Parathyroid adenoma (tissue), 2 donors: Measurements from ENCODE around the gene RHOG.

Experiments
- H2AFZ ChIP-seq: fragments of 300-600 bp; sonication (generic); one replicate; pipeline ENCODE4 v1.7.0; 2017; ENCODE audit warnings: antibody characterized with exemption, mild to moderate bottlenecking
- H3K27ac ChIP-seq: fragments of 300-600 bp; sonication (generic); one replicate; pipeline ENCODE4 v1.7.0; 2017
- H3K27me3 ChIP-seq: fragments of 300-600 bp; sonication (generic); one replicate; pipeline ENCODE4 v1.7.0; 2017; ENCODE audit warnings: low read length; ENCODE audit not compliant: control insufficient read depth, insufficient read depth
- H3K36me3 ChIP-seq: fragments of 300-600 bp; sonication (generic); one replicate; pipeline ENCODE4 v1.7.0; 2017; ENCODE audit warnings: low read length; ENCODE audit not compliant: control insufficient read depth, insufficient read depth
- H3K4me1 ChIP-seq: fragments of 300-600 bp; sonication (generic); one replicate; pipeline ENCODE4 v1.7.0; 2017; ENCODE audit warnings: control low read depth
- H3K4me2 ChIP-seq: fragments of 300-600 bp; sonication (generic); one replicate; pipeline ENCODE4 v1.7.0; 2017; ENCODE audit warnings: low read length
- H3K4me3 ChIP-seq: fragments of 300-600 bp; sonication (generic); one replicate; pipeline ENCODE4 v1.7.0; 2017; ENCODE audit warnings: low read depth, low read length
- H3K79me2 ChIP-seq: fragments of 300-600 bp; sonication (generic); one replicate; pipeline ENCODE4 v1.7.0; 2017; ENCODE audit warnings: control low read depth
- H3K9ac ChIP-seq: fragments of 300-600 bp; sonication (generic); one replicate; pipeline ENCODE4 v1.7.0; 2017; ENCODE audit warnings: mild to moderate bottlenecking
- H3K9me3 ChIP-seq: fragments of 300-600 bp; sonication (generic); one replicate; pipeline ENCODE4 v1.7.0; 2017; ENCODE audit warnings: low read length; ENCODE audit not compliant: control insufficient read depth
- CTCF ChIP-seq: fragments of 300-600 bp; sonication (generic); IDR thresholded peaks from one replicate; pipeline ENCODE4 v1.7.0; 2017; ENCODE audit warnings: antibody characterized with exemption, mild to moderate bottlenecking
- donor health status: primary hyperparathyroidism.

Gene RHOG

GRCh38 chr11:3786781-3787428 is 53.9 kb downstream of the RHOG start:
- H2AFZ ChIP-seq: no peak overlapping the region
- no peak for TF ChIP-seq CTCF
- H3K9me3 ChIP-seq: no peaks in the 10 kb centered on the region
- H3K36me3 ChIP-seq: no peaks in the 10 kb centered on the region
- no peak overlapping the region for H3K9ac ChIP-seq
- no peak overlapping the region for H3K4me2 ChIP-seq
- H3K4me1 ChIP-seq: peaks cover 3% of the 10 kb centered on the region
- H3K27ac ChIP-seq: no peak overlapping the region
- no peak overlapping the region for H3K4me3 ChIP-seq
- peaks cover 19% of the 10 kb centered on the region for H3K79me2 ChIP-seq
- no peaks in the 10 kb centered on the region for H3K27me3 ChIP-seq

GRCh38 chr11:3783611-3784010 is 57.1 kb downstream of the RHOG start:
- H3K4me3 ChIP-seq: no peak overlapping the region
- no peaks in the 10 kb centered on the region for H3K9me3 ChIP-seq
- no peaks in the 10 kb centered on the region for H3K27me3 ChIP-seq
- TF ChIP-seq CTCF: no peak
- no peak overlapping the region for H3K4me2 ChIP-seq
- peaks cover 10% of the 10 kb centered on the region for H3K79me2 ChIP-seq
- H3K27ac ChIP-seq: no peak overlapping the region
- H2AFZ ChIP-seq: no peak overlapping the region
- no peak overlapping the region for H3K9ac ChIP-seq
- no peaks in the 10 kb centered on the region for H3K36me3 ChIP-seq
- peaks cover 3% of the 10 kb centered on the region for H3K4me1 ChIP-seq

- Histone ChIP-seq H3K27ac (no peak overlapping the region), H3K9ac (no peak overlapping the region), H2AFZ (no peak overlapping the region), H3K9me3 (no peaks in the 10 kb centered on the region), H3K4me1 (peaks cover 3% of the 10 kb centered on the region), H3K4me3 (no peak overlapping the region), H3K27me3 (no peaks in the 10 kb centered on the region), H3K36me3 (no peaks in the 10 kb centered on the region), H3K4me2 (no peak overlapping the region), H3K79me2 (peaks cover 9% of the 10 kb centered on the region)
- TF ChIP-seq CTCF: no peak
Observed at GRCh38 chr11:3782963-3783362, 57.8 kb downstream of the RHOG start.

- Histone ChIP-seq H3K9me3 (no peaks in the 10 kb centered on the region), H3K4me2 (no peak overlapping the region), H2AFZ (no peak overlapping the region), H3K27me3 (no peaks in the 10 kb centered on the region), H3K4me3 (no peak overlapping the region), H3K36me3 (no peaks in the 10 kb centered on the region), H3K9ac (no peak overlapping the region), H3K79me2 (peaks cover 4% of the 10 kb centered on the region), H3K27ac (no peak overlapping the region), H3K4me1 (no peaks in the 10 kb centered on the region)
- no peak for TF ChIP-seq CTCF
Observed at GRCh38 chr11:3781423-3781822, 59.3 kb downstream of the RHOG start.
